ENCODE measurements around the gene HSD17B3. TPM values are rescaled to one million over a fixed set of nuclear protein-coding genes. Genes with fewer than 3 reads are reported as not detected.

The HSD17B3 gene
- total and polyA plus RNA-seq, 2 experiments from 2014 or later = not detected

DNA sequence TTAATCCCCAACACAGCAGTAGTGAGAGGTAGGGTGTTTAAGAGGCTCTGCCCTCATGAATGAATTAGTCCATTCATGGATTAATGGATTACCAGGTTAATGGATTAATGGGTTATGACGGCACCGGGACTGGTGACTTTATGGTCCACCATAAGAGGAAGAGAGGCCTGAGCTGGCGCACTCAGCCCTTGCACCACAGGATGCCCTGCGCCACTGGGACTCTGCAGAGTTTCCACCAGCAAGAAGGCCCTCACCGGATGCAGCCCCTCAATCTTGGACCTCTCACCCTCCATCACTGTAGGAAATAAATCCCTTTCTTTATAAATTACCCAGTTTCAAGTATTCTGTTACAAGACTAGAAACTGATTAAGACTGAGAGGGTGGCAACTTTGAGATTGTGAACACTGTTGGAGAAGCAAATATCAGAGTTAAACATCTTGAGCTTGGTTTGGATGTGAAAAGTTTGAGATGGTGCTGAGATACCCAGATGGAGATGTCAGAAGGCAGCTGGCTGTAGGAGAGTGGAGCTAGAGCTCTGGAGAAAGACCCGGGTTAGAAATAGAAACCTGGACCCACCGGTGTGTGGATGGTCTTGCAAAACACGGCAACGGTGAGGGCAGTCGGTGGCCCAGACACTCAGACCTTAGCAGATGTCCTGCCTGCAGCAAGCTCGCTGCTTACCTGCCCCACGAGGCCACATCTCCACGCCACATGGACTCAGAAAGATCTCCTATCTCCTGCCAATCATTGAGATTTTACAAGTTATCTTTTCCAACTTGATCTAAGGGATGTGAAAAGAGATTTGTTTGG lies 98.8 kb downstream of the HSD17B3 start:
- Histone ChIP-seq H3K4me3 (no peak overlapping the region), H3K36me3 (ENCODE audit: insufficient read depth) (no peaks in the 10 kb centered on the region), H4K20me1 (replicated peaks; ENCODE audit: insufficient read depth) (no peaks in the 10 kb centered on the region), H3F3A (replicated peaks; ENCODE audit: low read depth) (no peaks in the 10 kb centered on the region), H3K79me2 (replicated peaks; ENCODE audit: insufficient read depth) (no peaks in the 10 kb centered on the region), H3K4me1 (ENCODE audit: insufficient read depth) (peaks cover 10% of the 10 kb centered on the region; the same call in 1 of the 2 replicates), H3K9me2 (ENCODE audit: insufficient read depth) (0 out of 2 replicates have a peak, but pooled peaks cover 2% of the 10 kb centered on the region), H3K27me3 (ENCODE audit: insufficient read depth) (no peaks in the 10 kb centered on the region), H3K4me2 (no peak overlapping the region), H2AFZ (no peak overlapping the region), H3K27ac (ENCODE audit: low read depth) (no peak overlapping the region)
- H3K4me1 Mint-ChIP-seq = peaks cover 13% of the 10 kb centered on the region
- ATAC-seq (no peak), DNase-seq (ENCODE audit: low spot score) (no peak)
- no peaks in the 10 kb centered on the region for H3K36me3 Mint-ChIP-seq (ENCODE audit: low read depth)
- no peak overlapping the region for H3K4me3 Mint-ChIP-seq
- H3K27me3 Mint-ChIP-seq (ENCODE audit: insufficient read depth, low read depth, poor library complexity) = peaks cover 3% of the 10 kb centered on the region
- no peak for TF ChIP-seq POLR2AphosphoS5 (IDR thresholded peaks at IDR 0.05; ENCODE audit: low read depth)
- TF ChIP-seq STAT1 (IDR thresholded peaks at IDR 0.05; ENCODE audit: unreplicated experiment) = no peak
- TF ChIP-seq ZNF462 (CRISPR knock-in tag; IDR thresholded peaks at IDR 0.05) = no peak
- TF ChIP-seq EZH2phosphoT487 (IDR thresholded peaks at IDR 0.05; ENCODE audit: unreplicated experiment) = no peak
- no peak for TF ChIP-seq EZH2 (IDR thresholded peaks at IDR 0.05; ENCODE audit: low read depth, unreplicated experiment)
- no peak for TF ChIP-seq CTCF (conservative IDR thresholded peaks at IDR 0.05; ENCODE audit: low read depth in 2 of 2)
- TF ChIP-seq CREB1 (CRISPR knock-in tag; IDR thresholded peaks at IDR 0.05; ENCODE audit: low read depth) = no peak
- TF ChIP-seq, protein P1, sequence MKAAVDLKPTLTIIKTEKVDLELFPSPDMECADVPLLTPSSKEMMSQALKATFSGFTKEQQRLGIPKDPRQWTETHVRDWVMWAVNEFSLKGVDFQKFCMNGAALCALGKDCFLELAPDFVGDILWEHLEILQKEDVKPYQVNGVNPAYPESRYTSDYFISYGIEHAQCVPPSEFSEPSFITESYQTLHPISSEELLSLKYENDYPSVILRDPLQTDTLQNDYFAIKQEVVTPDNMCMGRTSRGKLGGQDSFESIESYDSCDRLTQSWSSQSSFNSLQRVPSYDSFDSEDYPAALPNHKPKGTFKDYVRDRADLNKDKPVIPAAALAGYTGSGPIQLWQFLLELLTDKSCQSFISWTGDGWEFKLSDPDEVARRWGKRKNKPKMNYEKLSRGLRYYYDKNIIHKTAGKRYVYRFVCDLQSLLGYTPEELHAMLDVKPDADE (IDR thresholded peaks at IDR 0.05) = no peak
- TF ChIP-seq ZNF331 (CRISPR knock-in tag; IDR thresholded peaks at IDR 0.05; ENCODE audit: low read depth) = no peak
- no peak for TF ChIP-seq JUNB (IDR thresholded peaks at IDR 0.05; ENCODE audit: unreplicated experiment)
- TF ChIP-seq, protein P2, sequence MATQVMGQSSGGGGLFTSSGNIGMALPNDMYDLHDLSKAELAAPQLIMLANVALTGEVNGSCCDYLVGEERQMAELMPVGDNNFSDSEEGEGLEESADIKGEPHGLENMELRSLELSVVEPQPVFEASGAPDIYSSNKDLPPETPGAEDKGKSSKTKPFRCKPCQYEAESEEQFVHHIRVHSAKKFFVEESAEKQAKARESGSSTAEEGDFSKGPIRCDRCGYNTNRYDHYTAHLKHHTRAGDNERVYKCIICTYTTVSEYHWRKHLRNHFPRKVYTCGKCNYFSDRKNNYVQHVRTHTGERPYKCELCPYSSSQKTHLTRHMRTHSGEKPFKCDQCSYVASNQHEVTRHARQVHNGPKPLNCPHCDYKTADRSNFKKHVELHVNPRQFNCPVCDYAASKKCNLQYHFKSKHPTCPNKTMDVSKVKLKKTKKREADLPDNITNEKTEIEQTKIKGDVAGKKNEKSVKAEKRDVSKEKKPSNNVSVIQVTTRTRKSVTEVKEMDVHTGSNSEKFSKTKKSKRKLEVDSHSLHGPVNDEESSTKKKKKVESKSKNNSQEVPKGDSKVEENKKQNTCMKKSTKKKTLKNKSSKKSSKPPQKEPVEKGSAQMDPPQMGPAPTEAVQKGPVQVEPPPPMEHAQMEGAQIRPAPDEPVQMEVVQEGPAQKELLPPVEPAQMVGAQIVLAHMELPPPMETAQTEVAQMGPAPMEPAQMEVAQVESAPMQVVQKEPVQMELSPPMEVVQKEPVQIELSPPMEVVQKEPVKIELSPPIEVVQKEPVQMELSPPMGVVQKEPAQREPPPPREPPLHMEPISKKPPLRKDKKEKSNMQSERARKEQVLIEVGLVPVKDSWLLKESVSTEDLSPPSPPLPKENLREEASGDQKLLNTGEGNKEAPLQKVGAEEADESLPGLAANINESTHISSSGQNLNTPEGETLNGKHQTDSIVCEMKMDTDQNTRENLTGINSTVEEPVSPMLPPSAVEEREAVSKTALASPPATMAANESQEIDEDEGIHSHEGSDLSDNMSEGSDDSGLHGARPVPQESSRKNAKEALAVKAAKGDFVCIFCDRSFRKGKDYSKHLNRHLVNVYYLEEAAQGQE (IDR thresholded peaks at IDR 0.05; ENCODE audit: unreplicated experiment) = no peak
- TF ChIP-seq ZNF114 (CRISPR knock-in tag; IDR thresholded peaks at IDR 0.05) = no peak
- no peak for TF ChIP-seq NANOG (IDR thresholded peaks at IDR 0.05; ENCODE audit: borderline replicate concordance)
- H3K9me3 Mint-ChIP-seq = no peaks in the 10 kb centered on the region; the same call in 2 of the 3 replicates
- no peak overlapping the region for H3K27ac Mint-ChIP-seq

Measured in GM23338 (cell line).